Hepatocyte (in vitro differentiated cells): ENCODE results near the gene COL6A3.
"Not testable (repeated sequence)": the region's sequence is repeated elsewhere in the genome, so short reads cannot be mapped to it uniquely, and the experiment has no call there.

Experiments
- CTCF ChIP-seq: fragments of 200-600 bp; sonication (generic); IDR thresholded peaks from 2 replicates; pipeline ENCODE4 v1.5.1; 2016; ENCODE audit warnings: antibody characterized with exemption, mild to moderate bottlenecking; ENCODE audit not compliant: poor library complexity
- EZH2 ChIP-seq: fragments of 200-600 bp; sonication (generic); IDR thresholded peaks from 2 replicates; pipeline ENCODE4 v1.6.1; 2016; ENCODE audit warnings: antibody characterized with exemption, mild to moderate bottlenecking, borderline replicate concordance

DNA sequence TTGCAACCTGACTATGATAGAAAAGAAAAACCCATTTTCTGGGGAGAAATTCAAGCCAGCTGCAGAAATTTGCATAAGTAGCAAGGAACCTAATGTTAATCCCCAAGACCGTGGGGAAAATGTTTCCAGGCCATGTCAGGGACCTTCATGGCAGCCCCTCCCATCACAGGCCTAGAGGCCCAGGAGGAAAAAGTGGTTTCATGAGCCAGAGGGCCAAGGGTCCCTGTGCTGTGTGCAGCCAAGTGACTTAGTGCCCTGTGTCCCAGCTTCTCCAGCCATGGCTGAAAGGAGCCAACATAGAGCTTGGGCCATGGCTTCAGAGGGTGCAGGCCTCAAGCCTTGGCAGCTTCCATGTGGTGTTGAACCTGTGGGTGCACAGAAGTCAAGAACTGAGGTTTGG lies 110.7 kb downstream of the COL6A3 start:
- TF ChIP-seq EZH2, CTCF: not testable (repeated sequence)
